Keratinocyte (primary cell): ENCODE data around the gene LRAT. TPM values are rescaled to one million over a fixed set of nuclear protein-coding genes. Genes with fewer than 3 reads are reported as not detected.

Experiments used
- DNase-seq: peaks from one replicate; pipeline ENCODE4 v3.0.0-alpha.2; 2011; ENCODE audit warnings: low read depth, missing footprints, low spot score
- FAIRE-seq: peaks from 2 replicates; lab custom pipeline; 2011; peaks lifted over from hg19 to GRCh38; lab: Jason Lieb, UNC
- H2AFZ ChIP-seq: 2 replicates; pipeline ENCODE4 v1.6.0; 2012; ENCODE audit warnings: low read length, control low read depth, inconsistent platforms; ENCODE audit not compliant: control insufficient read depth
- H3K27ac ChIP-seq: 2 replicates; pipeline ENCODE4 v1.5.1; 2011; ENCODE audit warnings: low read length; ENCODE audit not compliant: control insufficient read depth, insufficient read depth
- H3K27me3 ChIP-seq: 3 replicates; pipeline ENCODE4 v1.6.0; 2011; ENCODE audit warnings: low read length; ENCODE audit not compliant: control insufficient read depth, insufficient read depth; ENCODE audit errors: extremely low read depth
- H3K36me3 ChIP-seq, 2 experiments: 2 replicates in 1 of 2; 3 replicates in 1 of 2; pipeline ENCODE4 v1.5.1; 2011; ENCODE audit warnings: low read length in 2 of 2, mild to moderate bottlenecking in 1 of 2; ENCODE audit not compliant: control insufficient read depth in 2 of 2, insufficient read depth in 2 of 2; ENCODE audit errors: extremely low read depth in 1 of 2
- H3K4me1 ChIP-seq: 3 replicates; pipeline ENCODE4 v1.5.1; 2011; ENCODE audit warnings: low read length; ENCODE audit not compliant: control insufficient read depth, insufficient read depth; ENCODE audit errors: extremely low read depth
- H3K4me2 ChIP-seq: 3 replicates; pipeline ENCODE4 v1.6.0; 2011; ENCODE audit warnings: low read depth, low read length; ENCODE audit not compliant: control insufficient read depth, insufficient read depth; ENCODE audit errors: extremely low read depth
- H3K4me3 ChIP-seq, 3 experiments: fragments of 200-600 bp in 1 of 3; sonication (generic) in 1 of 3; 2 replicates in 2 of 3; 3 replicates in 1 of 3; pipeline ENCODE4 v1.5.1; 2011 to 2016; ENCODE audit warnings: low read length in 3 of 3, mild to moderate bottlenecking in 3 of 3, control low read depth in 2 of 3, inconsistent platforms in 1 of 3, low read depth in 1 of 3, mixed read lengths in 1 of 3, mixed run types in 1 of 3, moderate library complexity in 1 of 3; ENCODE audit not compliant: control insufficient read depth in 2 of 3, insufficient read depth in 2 of 3; ENCODE audit errors: extremely low read depth in 1 of 3
- H3K79me2 ChIP-seq: 2 replicates; pipeline ENCODE4 v1.6.0; 2012; ENCODE audit warnings: low read length; ENCODE audit not compliant: control insufficient read depth, insufficient read depth
- H3K9ac ChIP-seq: 3 replicates; pipeline ENCODE4 v1.6.0; 2011; ENCODE audit warnings: low read length; ENCODE audit not compliant: control insufficient read depth, insufficient read depth; ENCODE audit errors: extremely low read depth
- H3K9me1 ChIP-seq: 3 replicates; pipeline ENCODE4 v1.6.0; 2011; ENCODE audit warnings: low read length; ENCODE audit not compliant: control insufficient read depth, insufficient read depth; ENCODE audit errors: extremely low read depth
- H3K9me3 ChIP-seq: 2 replicates; pipeline ENCODE4 v1.5.1; 2012; ENCODE audit warnings: low read depth, low read length; ENCODE audit not compliant: control insufficient read depth
- H4K20me1 ChIP-seq: 3 replicates; pipeline ENCODE4 v1.6.0; 2011; ENCODE audit warnings: low read length; ENCODE audit not compliant: control insufficient read depth, insufficient read depth; ENCODE audit errors: extremely low read depth
- EZH2 ChIP-seq: IDR thresholded peaks from one replicate; pipeline ENCODE4 v1.6.1; 2012; ENCODE audit warnings: inconsistent platforms, mild to moderate bottlenecking, low read length, moderate library complexity
- dilution Hi-C: fragments of 300-500 bp; cut with MboI; formaldehyde crosslinking; loops from one replicate; pipeline ENCODE4 v1.7.0; 2020; ENCODE audit warnings: low sequenced_read_pairs; ENCODE audit not compliant: extremely low pct_ligation_motif_present
- polyA plus RNA-seq, 5 experiments: library from polyadenylated mRNA; depleted of rRNA in 3 of 5; stranded (reverse) in 3 of 5; stranded (forward) in 1 of 5; unstranded in 1 of 5; fragments of >200 nt; gene quantifications; 1 replicate in 1 of 5; 2 replicates in 3 of 5; 3 replicates in 1 of 5; pipeline versions ENCODE4 v1.2.1 to v1.2.3, GENCODE V29; 2011 to 2012; ENCODE audit warnings: missing spikeins in 2 of 5, low read depth in 1 of 5, low replicate concordance in 1 of 5
- TF ChIP-seq, protein P1 (sequence below), 3 experiments: IDR thresholded peaks in 1 of 3; conservative IDR thresholded peaks in 1 of 3; optimal IDR thresholded peaks in 1 of 3; 2 replicates in 2 of 3; 3 replicates in 1 of 3; pipeline versions ENCODE3 to v1.5.1; 2011; ENCODE audit warnings: low read length in 3 of 3, mild to moderate bottlenecking in 3 of 3, moderate library complexity in 2 of 3, control low read depth in 1 of 3, inconsistent platforms in 1 of 3; ENCODE audit not compliant: insufficient read depth in 2 of 3; ENCODE audit errors: extremely low read depth in 1 of 3

LRAT gene
- polyA plus RNA-seq, 1 donor (not counting 4 experiments of a cell fraction or from before 2014, with no cell fraction given) = 2.3 TPM

DNA sequence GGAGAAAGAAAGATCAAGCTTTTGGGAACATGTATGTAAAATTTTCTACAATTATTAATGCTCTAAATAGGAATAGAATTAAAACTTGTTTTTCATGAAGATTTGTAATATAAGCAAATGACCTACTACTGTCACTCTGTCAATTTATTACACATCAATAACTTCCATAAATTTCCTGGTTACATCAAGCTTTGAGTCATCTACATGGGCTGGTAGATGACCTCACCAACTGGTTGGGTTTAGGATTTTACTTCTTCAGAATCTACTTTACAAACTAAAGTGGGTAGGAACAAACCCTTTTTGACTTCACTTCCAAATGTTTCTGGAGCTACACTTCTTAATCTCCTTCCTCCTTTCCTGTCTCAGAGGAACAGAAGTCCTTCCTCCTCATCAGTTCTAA is 12.0 kb upstream of the LRAT start:
- Histone ChIP-seq H3K4me2 (no peak overlapping the region), H4K20me1 (no peaks in the 10 kb centered on the region), H3K9ac (no peak overlapping the region), H3K9me3 (no peaks in the 10 kb centered on the region), H2AFZ (no peak overlapping the region), H3K79me2 (no peaks in the 10 kb centered on the region), H3K36me3 (no peaks in the 10 kb centered on the region), H3K27me3 (no peaks in the 10 kb centered on the region), H3K9me1 (no peaks in the 10 kb centered on the region), H3K27ac (no peak overlapping the region), H3K4me3 (no peak overlapping the region), H3K4me1 (peaks cover 18% of the 10 kb centered on the region)
- DNase-seq = no peak
- peak; percentile 69 for FAIRE-seq
- TF ChIP-seq EZH2 = no peak
- TF ChIP-seq, protein P1, sequence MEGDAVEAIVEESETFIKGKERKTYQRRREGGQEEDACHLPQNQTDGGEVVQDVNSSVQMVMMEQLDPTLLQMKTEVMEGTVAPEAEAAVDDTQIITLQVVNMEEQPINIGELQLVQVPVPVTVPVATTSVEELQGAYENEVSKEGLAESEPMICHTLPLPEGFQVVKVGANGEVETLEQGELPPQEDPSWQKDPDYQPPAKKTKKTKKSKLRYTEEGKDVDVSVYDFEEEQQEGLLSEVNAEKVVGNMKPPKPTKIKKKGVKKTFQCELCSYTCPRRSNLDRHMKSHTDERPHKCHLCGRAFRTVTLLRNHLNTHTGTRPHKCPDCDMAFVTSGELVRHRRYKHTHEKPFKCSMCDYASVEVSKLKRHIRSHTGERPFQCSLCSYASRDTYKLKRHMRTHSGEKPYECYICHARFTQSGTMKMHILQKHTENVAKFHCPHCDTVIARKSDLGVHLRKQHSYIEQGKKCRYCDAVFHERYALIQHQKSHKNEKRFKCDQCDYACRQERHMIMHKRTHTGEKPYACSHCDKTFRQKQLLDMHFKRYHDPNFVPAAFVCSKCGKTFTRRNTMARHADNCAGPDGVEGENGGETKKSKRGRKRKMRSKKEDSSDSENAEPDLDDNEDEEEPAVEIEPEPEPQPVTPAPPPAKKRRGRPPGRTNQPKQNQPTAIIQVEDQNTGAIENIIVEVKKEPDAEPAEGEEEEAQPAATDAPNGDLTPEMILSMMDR (optimal IDR thresholded peaks at IDR 0.05 in 1 of 3, IDR thresholded peaks at IDR 0.05 in 1 of 3, conservative IDR thresholded peaks at IDR 0.05 in 1 of 3; ENCODE audit: extremely low read depth in 1 of 3, insufficient read depth in 2 of 3, low read length in 3 of 3) = no peak
- dilution Hi-C loops = no loop called here

DNA sequence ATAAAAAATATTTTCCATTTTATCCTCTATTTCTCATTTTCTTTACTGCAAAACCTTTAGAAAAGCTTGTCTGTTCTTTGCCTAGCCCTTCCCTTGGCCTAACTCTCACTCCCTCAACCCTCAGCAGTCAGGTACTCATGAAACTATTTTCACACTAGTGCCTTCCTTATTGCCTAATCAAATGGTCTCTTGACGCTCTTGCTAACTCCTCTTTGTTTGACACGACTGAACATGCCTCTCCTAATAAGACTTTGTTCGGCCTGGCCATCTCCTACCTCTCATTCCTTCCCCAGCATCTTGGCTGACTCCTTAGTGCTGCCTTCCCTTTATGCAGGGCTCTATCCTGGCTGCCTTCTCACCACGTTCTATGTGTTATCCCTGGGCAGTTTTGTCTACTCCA is 11.1 kb upstream of the LRAT start:
- peak; percentile 77 for FAIRE-seq
- H3K79me2 ChIP-seq = no peaks in the 10 kb centered on the region
- no peak overlapping the region for H3K27ac ChIP-seq
- no peak for DNase-seq
- no peak overlapping the region for H3K4me3 ChIP-seq
- H3K9ac ChIP-seq = no peak overlapping the region
- no peaks in the 10 kb centered on the region for H3K27me3 ChIP-seq
- H3K4me2 ChIP-seq = no peak overlapping the region
- no peaks in the 10 kb centered on the region for H3K36me3 ChIP-seq
- H4K20me1 ChIP-seq = no peaks in the 10 kb centered on the region
- no peak for TF ChIP-seq EZH2
- TF ChIP-seq, protein P1 (optimal IDR thresholded peaks at IDR 0.05 in 1 of 3, IDR thresholded peaks at IDR 0.05 in 1 of 3, conservative IDR thresholded peaks at IDR 0.05 in 1 of 3; ENCODE audit: extremely low read depth in 1 of 3, insufficient read depth in 2 of 3, low read length in 3 of 3) = no peak
- dilution Hi-C loops = no loop called here
- H2AFZ ChIP-seq = peak overlapping the region; percentile 73
- peaks cover 17% of the 10 kb centered on the region for H3K4me1 ChIP-seq
- H3K9me3 ChIP-seq = no peaks in the 10 kb centered on the region
- no peaks in the 10 kb centered on the region for H3K9me1 ChIP-seq
